ENCODE results near the gene EML4. TPM values are rescaled to one million over a fixed set of nuclear protein-coding genes. Genes with fewer than 3 reads are reported as not detected.
"Not testable (repeated sequence)": the region's sequence is repeated elsewhere in the genome, so short reads cannot be mapped to it uniquely, and the experiment has no call there.

The EML4 gene
- total RNA-seq, 3 donors from 2014 or later, result 47.9 to 88.3 (median 66.3) TPM

DNA sequence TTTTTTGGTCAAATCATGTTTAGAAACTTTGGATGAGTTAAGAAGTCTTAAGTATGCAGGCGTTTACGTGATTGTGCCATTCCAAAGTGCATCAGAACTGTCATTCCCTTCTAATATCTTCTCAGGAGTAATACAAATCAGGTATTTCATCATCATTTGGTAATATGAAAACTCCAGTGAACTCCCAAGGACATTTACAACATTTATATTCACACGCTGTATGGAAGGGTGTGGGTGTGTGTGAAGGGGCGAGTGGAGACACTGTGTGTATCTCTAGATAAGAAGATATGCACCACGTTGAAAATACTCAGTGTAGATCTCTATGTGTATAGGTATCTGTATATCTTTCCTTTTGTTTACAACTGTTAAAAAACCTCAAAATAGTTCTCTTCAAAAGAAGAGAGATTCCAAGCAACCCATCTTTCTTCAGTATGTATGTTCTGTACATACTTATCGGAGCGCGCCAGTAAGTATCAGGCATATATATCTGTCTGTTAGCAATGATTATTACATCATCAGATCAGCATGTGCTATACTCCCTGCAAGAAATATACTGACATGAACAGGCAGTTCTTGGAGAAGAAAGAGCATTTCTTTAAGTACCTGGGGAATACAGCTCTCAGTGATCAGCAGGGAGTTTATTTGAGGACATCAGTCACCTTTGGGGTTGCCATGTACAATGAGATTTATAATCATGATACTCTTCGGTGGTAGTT lies 162.6 kb downstream of the EML4 start:
- intact Hi-C loops (cut with DNase I, micrococcal nuclease), result no loop called here
- DNase-seq (no peak), ATAC-seq (no peak)
- no peaks in the 10 kb centered on the region for H3K4me1 ChIP-seq (ENCODE audit: low read depth)
- H3K4me3 ChIP-seq, result no peak overlapping the region
- no peaks in the 10 kb centered on the region for H3K36me3 ChIP-seq (ENCODE audit: low read depth)
- TF ChIP-seq, protein P1, sequence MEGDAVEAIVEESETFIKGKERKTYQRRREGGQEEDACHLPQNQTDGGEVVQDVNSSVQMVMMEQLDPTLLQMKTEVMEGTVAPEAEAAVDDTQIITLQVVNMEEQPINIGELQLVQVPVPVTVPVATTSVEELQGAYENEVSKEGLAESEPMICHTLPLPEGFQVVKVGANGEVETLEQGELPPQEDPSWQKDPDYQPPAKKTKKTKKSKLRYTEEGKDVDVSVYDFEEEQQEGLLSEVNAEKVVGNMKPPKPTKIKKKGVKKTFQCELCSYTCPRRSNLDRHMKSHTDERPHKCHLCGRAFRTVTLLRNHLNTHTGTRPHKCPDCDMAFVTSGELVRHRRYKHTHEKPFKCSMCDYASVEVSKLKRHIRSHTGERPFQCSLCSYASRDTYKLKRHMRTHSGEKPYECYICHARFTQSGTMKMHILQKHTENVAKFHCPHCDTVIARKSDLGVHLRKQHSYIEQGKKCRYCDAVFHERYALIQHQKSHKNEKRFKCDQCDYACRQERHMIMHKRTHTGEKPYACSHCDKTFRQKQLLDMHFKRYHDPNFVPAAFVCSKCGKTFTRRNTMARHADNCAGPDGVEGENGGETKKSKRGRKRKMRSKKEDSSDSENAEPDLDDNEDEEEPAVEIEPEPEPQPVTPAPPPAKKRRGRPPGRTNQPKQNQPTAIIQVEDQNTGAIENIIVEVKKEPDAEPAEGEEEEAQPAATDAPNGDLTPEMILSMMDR (IDR thresholded peaks at IDR 0.05), result no peak
- no peaks in the 10 kb centered on the region for H3K9me3 ChIP-seq

DNA sequence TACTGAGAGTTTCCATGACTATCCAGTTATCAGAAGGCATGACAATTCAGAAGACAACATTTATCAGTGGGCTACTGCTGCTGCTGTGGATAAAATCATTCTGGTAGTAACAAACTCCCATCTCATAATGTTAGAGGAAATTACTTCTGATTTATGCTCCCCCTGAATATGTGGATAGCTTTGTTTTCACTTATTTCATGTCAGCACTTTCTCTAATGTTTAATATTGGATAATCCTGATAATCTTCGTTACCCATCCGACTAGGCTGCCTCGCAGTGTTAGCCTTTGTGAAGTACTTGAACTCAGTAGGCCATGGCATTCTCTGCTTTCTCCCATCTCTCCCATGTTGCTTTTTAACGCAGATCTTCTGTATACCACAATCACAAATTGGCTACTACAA lies 163.4 kb downstream of the EML4 start:
- DNase-seq (no peak), ATAC-seq (no peak)
- Histone ChIP-seq H3K4me3 (no peak overlapping the region), H3K4me1 (ENCODE audit: low read depth) (no peaks in the 10 kb centered on the region), H3K36me3 (ENCODE audit: low read depth) (no peaks in the 10 kb centered on the region), H3K9me3 (no peaks in the 10 kb centered on the region)
- intact Hi-C loops (cut with DNase I, micrococcal nuclease), result no loop called here
- TF ChIP-seq, protein P1 (IDR thresholded peaks at IDR 0.05), result no peak

DNA sequence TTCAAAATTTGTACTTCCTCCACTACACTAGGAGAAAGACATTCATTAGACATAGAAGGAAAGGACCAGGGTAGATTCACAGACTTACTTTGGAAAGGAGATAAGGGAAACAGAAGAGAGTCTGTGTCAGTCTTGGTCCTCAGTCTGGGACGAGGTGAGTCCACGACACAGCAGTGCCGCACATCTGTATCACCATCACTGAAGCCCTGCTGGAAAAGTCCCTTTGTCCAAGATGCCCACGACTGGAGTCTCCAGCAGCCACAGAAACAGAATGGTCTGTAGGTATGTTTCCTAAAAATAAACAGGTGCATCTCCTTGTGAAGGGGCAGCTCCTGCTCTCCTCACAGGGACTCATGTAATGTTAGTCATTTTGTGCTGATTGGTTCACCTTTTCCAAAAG lies 164.4 kb downstream of the EML4 start:
- no peaks in the 10 kb centered on the region for H3K4me1 ChIP-seq (ENCODE audit: low read depth)
- no peaks in the 10 kb centered on the region for H3K36me3 ChIP-seq (ENCODE audit: low read depth)
- intact Hi-C loops (cut with DNase I, micrococcal nuclease), result no loop called here
- no peak for DNase-seq
- no peaks in the 10 kb centered on the region for H3K9me3 ChIP-seq
- H3K4me3 ChIP-seq, result no peak overlapping the region
- TF ChIP-seq, protein P1 (IDR thresholded peaks at IDR 0.05), result no peak
- ATAC-seq, result no peak

DNA sequence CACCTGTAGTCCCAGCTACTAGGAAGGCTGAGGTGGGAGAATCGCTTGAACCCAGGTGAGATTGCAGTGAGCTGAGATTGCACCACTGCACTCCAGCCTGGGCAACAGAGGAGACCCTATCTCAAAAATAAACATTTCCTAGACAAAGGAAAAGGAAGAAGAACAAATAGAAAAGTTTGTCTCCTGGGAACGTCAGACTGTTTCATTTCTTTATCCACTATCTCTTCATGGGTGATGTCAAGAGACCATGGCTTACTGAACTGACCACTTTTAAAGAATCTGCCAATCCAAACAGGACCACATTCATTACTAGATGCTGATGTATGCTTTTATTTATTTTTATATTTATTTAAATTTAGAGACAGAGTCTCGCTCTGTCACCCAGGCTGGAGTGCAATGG lies 165.1 kb downstream of the EML4 start:
- TF ChIP-seq, protein P1 (IDR thresholded peaks at IDR 0.05), result no peak
- H3K4me3 ChIP-seq, result no peak overlapping the region
- ATAC-seq (no peak), DNase-seq (no peak)
- H3K36me3 ChIP-seq (ENCODE audit: low read depth), result no peaks in the 10 kb centered on the region
- no peaks in the 10 kb centered on the region for H3K4me1 ChIP-seq (ENCODE audit: low read depth)
- no peaks in the 10 kb centered on the region for H3K9me3 ChIP-seq
- intact Hi-C loops (cut with DNase I, micrococcal nuclease), result no loop called here

DNA sequence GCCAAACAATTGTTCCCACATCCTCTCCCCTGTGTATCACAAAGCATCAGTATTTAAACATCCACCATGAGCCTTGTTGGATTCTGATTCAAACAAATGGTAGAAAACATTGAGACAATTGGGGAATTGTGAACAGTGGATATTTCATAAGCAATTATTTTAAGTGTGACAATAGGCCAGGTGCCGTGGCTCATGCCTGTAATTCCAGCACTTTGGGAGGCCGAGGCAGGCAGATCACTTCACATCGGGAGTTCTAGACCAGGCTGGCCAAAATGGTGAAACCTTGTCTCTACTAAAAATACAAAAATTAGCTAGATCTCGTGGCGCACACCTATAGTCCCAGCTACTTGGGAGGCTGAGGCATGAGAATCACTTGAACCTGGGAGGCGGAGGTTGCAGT lies 165.7 kb downstream of the EML4 start:
- intact Hi-C loops (cut with DNase I, micrococcal nuclease); H3K4me1 ChIP-seq (ENCODE audit: low read depth); H3K36me3 ChIP-seq (ENCODE audit: low read depth); H3K4me3 ChIP-seq; H3K9me3 ChIP-seq; DNase-seq; ATAC-seq: not testable (repeated sequence)

DNA sequence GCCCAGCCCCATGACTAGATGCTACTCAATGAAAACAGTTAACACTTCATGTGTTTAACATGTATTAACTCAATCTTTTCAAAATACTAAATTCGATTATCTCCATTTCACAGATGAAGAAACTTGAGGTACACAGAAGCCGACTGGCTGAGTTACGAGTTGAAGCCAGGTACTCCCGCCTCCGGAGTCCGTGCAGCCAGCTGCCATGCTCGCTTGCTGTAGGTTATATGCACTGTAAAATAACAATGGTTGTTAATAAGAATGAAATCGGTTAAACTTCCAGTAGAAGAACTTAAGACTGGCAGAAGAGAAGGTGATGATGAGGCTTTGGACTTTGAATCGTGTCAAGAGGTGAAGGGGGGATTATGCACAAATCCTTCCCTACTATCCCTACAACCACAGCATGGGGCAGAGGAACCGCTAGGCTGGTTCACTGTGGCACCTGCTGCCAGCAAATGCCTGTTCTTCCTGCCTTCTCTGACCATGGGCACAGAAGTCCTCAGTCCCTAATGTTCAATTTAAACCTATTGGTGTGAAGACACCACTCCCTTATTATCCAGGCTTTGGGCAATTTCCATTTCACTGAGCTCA lies 166.5 kb downstream of the EML4 start:
- Histone ChIP-seq H3K4me3 (no peak overlapping the region), H3K4me1 (ENCODE audit: low read depth) (no peaks in the 10 kb centered on the region), H3K36me3 (ENCODE audit: low read depth) (no peaks in the 10 kb centered on the region), H3K9me3 (no peaks in the 10 kb centered on the region)
- ATAC-seq (no peak), DNase-seq (no peak)
- TF ChIP-seq, protein P1 (IDR thresholded peaks at IDR 0.05), result no peak
- intact Hi-C loops (cut with DNase I, micrococcal nuclease), result no loop called here
